ENCODE measurements around the gene GPR78.
A peak's percentile ranks its signal among the peaks of the same experiment; 100 is the strongest.
"Not testable (repeated sequence)": the region's sequence is repeated elsewhere in the genome, so short reads cannot be mapped to it uniquely, and the experiment has no call there.

Gene GPR78

GRCh38 chr4:8614365-8615193, 34.4 kb downstream of the GPR78 start:
- H3K4me1 Mint-ChIP-seq, result no peaks in the 10 kb centered on the region
- ATAC-seq, result no peak
- no peaks in the 10 kb centered on the region for H3K36me3 Mint-ChIP-seq (ENCODE audit: low read depth)

GRCh38 chr4:8615366-8615765, 35.2 kb downstream of the GPR78 start:
- Mint-ChIP-seq H3K9me3 (no peaks in the 10 kb centered on the region), H3K27me3 (peaks cover 2% of the 10 kb centered on the region), H3K4me1 (no peaks in the 10 kb centered on the region), H3K27ac (no peak overlapping the region), H3K4me3 (no peak overlapping the region), H3K36me3 (ENCODE audit: low read depth) (no peaks in the 10 kb centered on the region)
- DNase-seq (no peak), ATAC-seq (no peak)

More at GRCh38 chr4:8614365-8615193, 34.4 kb downstream of the GPR78 start:
- no peak overlapping the region for H3K27ac Mint-ChIP-seq
- no peak overlapping the region for H3K4me3 Mint-ChIP-seq
- peaks cover 2% of the 10 kb centered on the region for H3K27me3 Mint-ChIP-seq
- no peaks in the 10 kb centered on the region for H3K9me3 Mint-ChIP-seq
- no peak for DNase-seq

DNA sequence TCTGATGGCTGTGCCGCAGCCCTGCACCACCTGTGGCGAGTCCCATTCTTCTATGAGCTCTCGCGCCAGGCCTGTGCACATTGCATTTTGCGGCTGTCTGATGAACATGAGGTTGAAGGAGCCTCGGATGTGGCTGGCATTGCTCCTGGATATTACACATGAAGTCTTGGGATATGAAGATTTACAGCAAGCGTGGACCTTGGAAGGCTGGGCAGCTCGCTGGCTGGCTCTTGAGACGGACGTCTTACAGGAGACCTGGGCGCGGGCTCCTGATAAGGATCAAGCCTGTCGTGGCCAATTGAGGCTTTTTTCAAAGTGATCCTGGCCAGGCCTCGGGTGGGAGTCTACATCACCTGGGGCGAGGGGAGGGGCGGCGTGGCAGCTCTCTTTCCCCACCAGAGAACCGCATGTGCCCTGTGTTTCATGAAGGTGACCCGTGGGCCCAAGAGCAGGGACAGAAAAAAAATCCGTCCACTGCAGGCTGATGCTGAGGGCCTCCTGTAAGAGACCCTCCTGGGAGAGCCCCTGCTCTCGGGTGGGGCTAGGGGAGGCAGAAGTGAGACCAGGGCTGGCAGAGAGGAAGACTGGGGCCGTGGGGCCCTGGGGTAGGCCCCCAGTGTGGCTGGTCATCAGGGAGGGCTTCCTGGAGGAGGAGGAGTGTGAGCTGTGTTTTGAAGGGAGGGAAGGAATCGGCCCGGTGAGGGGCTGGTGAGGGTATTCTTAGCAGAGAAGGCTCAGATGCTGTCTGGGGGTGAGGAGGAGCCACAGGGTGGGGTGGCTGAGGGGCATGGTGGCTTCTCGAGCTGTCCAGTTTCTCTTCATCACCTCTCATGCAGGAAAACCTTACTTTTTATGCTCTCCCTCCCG, 36.0 kb downstream of the GPR78 start:
- H3K4me3 Mint-ChIP-seq, result no peak overlapping the region
- no peaks in the 10 kb centered on the region for H3K27me3 Mint-ChIP-seq

GRCh38 chr4:8616831-8617230, 36.6 kb downstream of the GPR78 start:
- no peak for DNase-seq
- H3K9me3 Mint-ChIP-seq, result no peaks in the 10 kb centered on the region
- no peaks in the 10 kb centered on the region for H3K36me3 Mint-ChIP-seq (ENCODE audit: low read depth)
- ATAC-seq, result no peak
- no peak overlapping the region for H3K27ac Mint-ChIP-seq
- no peak overlapping the region for H3K4me3 Mint-ChIP-seq
- H3K4me1 Mint-ChIP-seq, result no peaks in the 10 kb centered on the region
- no peaks in the 10 kb centered on the region for H3K27me3 Mint-ChIP-seq

More for the DNA sequence above, 36.0 kb downstream of the GPR78 start:
- H3K4me1 Mint-ChIP-seq, result no peaks in the 10 kb centered on the region
- H3K9me3 Mint-ChIP-seq, result no peaks in the 10 kb centered on the region
- DNase-seq (no peak), ATAC-seq (no peak)
- H3K27ac Mint-ChIP-seq, result no peak overlapping the region
- no peaks in the 10 kb centered on the region for H3K36me3 Mint-ChIP-seq (ENCODE audit: low read depth)

GRCh38 chr4:8617486-8618040, 37.4 kb downstream of the GPR78 start:
- H3K4me1 Mint-ChIP-seq, result no peaks in the 10 kb centered on the region
- H3K4me3 Mint-ChIP-seq, result no peak overlapping the region
- no peaks in the 10 kb centered on the region for H3K36me3 Mint-ChIP-seq (ENCODE audit: low read depth)
- DNase-seq (no peak), ATAC-seq (no peak)
- no peaks in the 10 kb centered on the region for H3K9me3 Mint-ChIP-seq
- no peak overlapping the region for H3K27ac Mint-ChIP-seq
- H3K27me3 Mint-ChIP-seq, result no peaks in the 10 kb centered on the region

DNA sequence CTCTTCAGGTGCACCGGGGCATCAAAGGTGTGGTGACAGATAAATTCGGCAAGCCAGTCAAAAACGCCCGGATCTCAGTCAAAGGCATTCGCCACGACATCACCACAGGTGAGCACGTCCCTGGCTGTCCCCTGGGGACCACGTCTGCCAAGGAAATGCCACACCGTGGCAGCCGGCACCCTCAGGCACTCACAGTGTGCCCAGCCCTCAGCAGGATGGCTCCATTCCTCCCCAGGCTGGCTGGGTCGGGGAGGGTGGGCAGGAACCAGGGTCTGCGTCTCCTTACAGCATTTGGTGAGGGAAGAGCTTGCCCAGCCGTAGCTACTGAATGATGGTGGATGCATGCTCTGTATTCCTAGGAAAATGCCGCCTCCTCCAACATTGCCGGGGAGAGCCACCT, 38.2 kb downstream of the GPR78 start:
- no peaks in the 10 kb centered on the region for H3K27me3 Mint-ChIP-seq
- no peak for ATAC-seq
- no peaks in the 10 kb centered on the region for H3K36me3 Mint-ChIP-seq (ENCODE audit: low read depth)
- DNase-seq, result no peak
- H3K9me3 Mint-ChIP-seq, result no peaks in the 10 kb centered on the region
- H3K4me3 Mint-ChIP-seq, result no peak overlapping the region
- no peak overlapping the region for H3K27ac Mint-ChIP-seq
- H3K4me1 Mint-ChIP-seq, result no peaks in the 10 kb centered on the region

GRCh38 chr4:8618961-8619720, 38.9 kb downstream of the GPR78 start:
- DNase-seq (no peak), ATAC-seq (no peak)
- Mint-ChIP-seq H3K4me1 (no peaks in the 10 kb centered on the region), H3K27me3 (no peaks in the 10 kb centered on the region), H3K27ac (no peak overlapping the region), H3K36me3 (ENCODE audit: low read depth) (no peaks in the 10 kb centered on the region), H3K9me3 (no peaks in the 10 kb centered on the region), H3K4me3 (no peak overlapping the region)

DNA sequence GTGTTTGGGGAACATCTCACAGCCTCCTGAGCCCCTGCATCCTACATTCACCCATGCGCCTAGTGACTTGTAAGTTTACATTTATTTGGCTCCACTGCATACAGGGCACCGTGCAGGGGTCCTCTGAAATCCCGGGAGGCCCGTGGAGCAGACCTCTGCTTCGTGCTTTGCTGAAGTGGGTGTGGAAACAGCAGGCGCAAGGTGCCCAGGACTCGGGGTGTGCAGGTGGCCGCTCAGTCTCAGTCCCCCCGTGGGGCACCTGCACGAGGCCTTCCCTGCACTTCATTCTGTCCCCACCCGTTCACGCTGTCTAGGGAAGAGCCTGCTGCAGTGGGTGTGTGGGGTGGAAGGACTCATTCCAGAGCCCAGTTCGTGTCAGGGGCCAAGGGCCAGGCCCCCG, 40.9 kb downstream of the GPR78 start:
- not testable (repeated sequence) for H3K9me3 Mint-ChIP-seq; ATAC-seq; H3K27ac Mint-ChIP-seq; DNase-seq; H3K4me3 Mint-ChIP-seq; H3K27me3 Mint-ChIP-seq; H3K4me1 Mint-ChIP-seq; H3K36me3 Mint-ChIP-seq (ENCODE audit: low read depth)

DNA sequence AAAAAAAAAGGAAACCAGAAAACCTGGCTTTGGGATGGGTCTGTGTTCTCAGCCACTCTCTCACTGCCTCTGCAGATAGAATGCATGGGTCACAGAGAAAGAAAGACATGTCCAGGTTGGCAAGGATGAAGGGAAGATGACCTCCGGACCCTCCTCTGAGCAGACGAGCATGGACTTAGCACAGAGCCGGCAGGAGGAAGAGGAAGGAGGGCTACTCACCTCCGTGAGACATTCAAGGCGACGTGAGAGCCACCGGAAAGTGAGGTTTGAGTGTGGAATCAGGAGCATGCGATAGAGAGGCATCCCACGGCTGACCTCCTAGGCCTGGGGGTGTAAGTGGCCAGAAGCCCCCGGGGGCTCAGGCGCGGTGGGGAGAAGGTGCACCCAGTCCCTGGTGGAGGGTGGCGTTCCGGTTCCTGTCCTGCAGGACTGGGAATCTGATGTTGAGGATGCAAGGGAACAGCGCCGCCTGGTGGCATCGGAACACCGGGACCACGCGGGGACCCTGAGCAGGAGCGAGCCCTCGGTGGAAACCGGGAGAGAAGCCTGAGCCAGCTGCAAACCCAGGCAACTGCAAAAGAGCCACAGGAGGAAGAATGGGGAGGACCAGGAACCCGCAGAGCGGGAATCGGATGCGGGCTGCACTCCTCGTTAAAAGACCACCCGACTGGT, 44.5 kb downstream of the GPR78 start:
- not testable (repeated sequence) for H3K36me3 Mint-ChIP-seq (ENCODE audit: low read depth); H3K27me3 Mint-ChIP-seq; H3K4me1 Mint-ChIP-seq; H3K27ac Mint-ChIP-seq; H3K4me3 Mint-ChIP-seq; ATAC-seq; H3K9me3 Mint-ChIP-seq; DNase-seq

DNA sequence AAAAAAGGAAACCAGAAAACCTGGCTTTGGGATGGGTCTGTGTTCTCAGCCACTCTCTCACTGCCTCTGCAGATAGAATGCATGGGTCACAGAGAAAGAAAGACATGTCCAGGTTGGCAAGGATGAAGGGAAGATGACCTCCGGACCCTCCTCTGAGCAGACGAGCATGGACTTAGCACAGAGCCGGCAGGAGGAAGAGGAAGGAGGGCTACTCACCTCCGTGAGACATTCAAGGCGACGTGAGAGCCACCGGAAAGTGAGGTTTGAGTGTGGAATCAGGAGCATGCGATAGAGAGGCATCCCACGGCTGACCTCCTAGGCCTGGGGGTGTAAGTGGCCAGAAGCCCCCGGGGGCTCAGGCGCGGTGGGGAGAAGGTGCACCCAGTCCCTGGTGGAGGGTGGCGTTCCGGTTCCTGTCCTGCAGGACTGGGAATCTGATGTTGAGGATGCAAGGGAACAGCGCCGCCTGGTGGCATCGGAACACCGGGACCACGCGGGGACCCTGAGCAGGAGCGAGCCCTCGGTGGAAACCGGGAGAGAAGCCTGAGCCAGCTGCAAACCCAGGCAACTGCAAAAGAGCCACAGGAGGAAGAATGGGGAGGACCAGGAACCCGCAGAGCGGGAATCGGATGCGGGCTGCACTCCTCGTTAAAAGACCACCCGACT, 50.2 kb downstream of the GPR78 start:
- ATAC-seq; H3K27ac Mint-ChIP-seq; H3K4me1 Mint-ChIP-seq; H3K36me3 Mint-ChIP-seq (ENCODE audit: low read depth); DNase-seq; H3K4me3 Mint-ChIP-seq; H3K9me3 Mint-ChIP-seq; H3K27me3 Mint-ChIP-seq: not testable (repeated sequence)

- not testable (repeated sequence) for H3K27me3 Mint-ChIP-seq; H3K4me3 Mint-ChIP-seq; ATAC-seq; H3K36me3 Mint-ChIP-seq (ENCODE audit: low read depth); H3K9me3 Mint-ChIP-seq; H3K4me1 Mint-ChIP-seq; H3K27ac Mint-ChIP-seq; DNase-seq
These were observed 51.7 kb downstream of the GPR78 start for GRCh38 chr4:8631896-8632295.

DNA sequence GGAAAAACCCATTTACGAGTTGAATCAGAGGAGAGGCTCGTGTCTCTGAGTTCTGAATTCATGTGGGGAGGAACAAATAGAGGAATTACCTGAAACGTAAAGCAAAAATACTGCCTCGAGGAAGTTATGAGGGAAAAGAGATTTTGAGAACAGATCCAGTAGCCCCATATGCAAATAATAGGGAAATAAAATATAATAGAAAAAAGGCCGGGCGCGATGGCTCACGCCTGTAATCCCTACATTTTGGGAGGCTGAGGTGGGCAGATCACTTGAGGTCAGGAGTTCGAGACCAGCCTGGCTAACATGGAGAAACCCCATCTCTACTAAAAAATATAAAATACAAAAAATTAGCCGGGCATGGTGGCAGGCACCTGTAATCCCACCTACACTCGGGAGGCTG, 54.6 kb downstream of the GPR78 start:
- not testable (repeated sequence) for H3K27ac Mint-ChIP-seq; ATAC-seq; H3K4me3 Mint-ChIP-seq; H3K9me3 Mint-ChIP-seq; H3K36me3 Mint-ChIP-seq (ENCODE audit: low read depth); H3K27me3 Mint-ChIP-seq; H3K4me1 Mint-ChIP-seq; DNase-seq

DNA sequence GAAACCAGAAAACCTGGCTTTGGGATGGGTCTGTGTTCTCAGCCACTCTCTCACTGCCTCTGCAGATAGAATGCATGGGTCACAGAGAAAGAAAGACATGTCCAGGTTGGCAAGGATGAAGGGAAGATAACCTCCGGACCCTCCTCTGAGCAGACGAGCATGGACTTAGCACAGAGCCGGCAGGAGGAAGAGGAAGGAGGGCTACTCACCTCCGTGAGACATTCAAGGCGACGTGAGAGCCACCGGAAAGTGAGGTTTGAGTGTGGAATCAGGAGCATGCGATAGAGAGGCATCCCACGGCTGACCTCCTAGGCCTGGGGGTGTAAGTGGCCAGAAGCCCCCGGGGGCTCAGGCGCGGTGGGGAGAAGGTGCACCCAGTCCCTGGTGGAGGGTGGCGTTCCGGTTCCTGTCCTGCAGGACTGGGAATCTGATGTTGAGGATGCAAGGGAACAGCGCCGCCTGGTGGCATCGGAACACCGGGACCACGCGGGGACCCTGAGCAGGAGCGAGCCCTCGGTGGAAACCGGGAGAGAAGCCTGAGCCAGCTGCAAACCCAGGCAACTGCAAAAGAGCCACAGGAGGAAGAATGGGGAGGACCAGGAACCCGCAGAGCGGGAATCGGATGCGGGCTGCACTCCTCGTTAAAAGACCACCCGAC, 55.8 kb downstream of the GPR78 start:
- H3K4me3 Mint-ChIP-seq; DNase-seq; H3K9me3 Mint-ChIP-seq; H3K36me3 Mint-ChIP-seq (ENCODE audit: low read depth); H3K4me1 Mint-ChIP-seq; H3K27me3 Mint-ChIP-seq; H3K27ac Mint-ChIP-seq: not testable (repeated sequence)
- ATAC-seq, result peak; percentile 16
